Inflammatory macrophage treated with lipopolysaccharide for 4 hours (primary cell): ENCODE measurements around the gene H2AZ1.

Experiments used
- DNase-seq: peaks from one replicate; pipeline ENCODE4 v3.0.0-alpha.2; 2020

H2AZ1 gene

GRCh38 chr4:99945718-99946355 is 4.2 kb downstream of the H2AZ1 start:
- peak; percentile 35 for DNase-seq

DNA sequence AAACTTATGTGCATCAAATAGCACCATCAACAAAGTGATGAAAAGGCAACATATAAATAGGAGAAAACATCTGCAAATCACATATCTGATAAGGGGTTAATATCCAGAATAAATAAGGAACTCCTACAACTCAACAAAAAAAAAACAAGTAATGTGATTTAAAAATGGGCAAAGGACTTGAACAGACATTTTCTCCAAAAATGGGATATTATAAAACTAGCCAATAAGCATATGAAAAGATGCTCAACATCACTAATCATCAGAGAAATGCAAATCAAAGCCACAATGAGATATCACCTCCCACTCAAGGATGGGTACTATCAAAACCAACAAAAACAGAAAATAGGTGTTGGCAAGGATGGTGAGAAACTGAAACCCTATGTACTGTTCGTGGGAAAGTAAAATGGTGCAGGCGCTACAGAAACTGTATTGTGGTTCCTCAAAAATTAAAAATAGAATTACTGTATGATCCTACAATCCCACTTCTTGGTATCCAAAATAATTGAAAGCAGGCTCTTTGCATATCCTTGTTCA is 6.1 kb downstream of the H2AZ1 start:
- peak; percentile 21 for DNase-seq

GRCh38 chr4:99938243-99938753 is 11.8 kb downstream of the H2AZ1 start:
- no peak for DNase-seq

GRCh38 chr4:99934891-99935290 is 15.2 kb downstream of the H2AZ1 start:
- no peak for DNase-seq

- peak; percentile 10 for DNase-seq
These were observed 22.5 kb downstream of the H2AZ1 start for GRCh38 chr4:99927566-99927965.

GRCh38 chr4:99921174-99921573 is 28.9 kb downstream of the H2AZ1 start:
- DNase-seq = no peak

- DNase-seq = no peak
These were observed 31.4 kb downstream of the H2AZ1 start for GRCh38 chr4:99918656-99919055.

DNA sequence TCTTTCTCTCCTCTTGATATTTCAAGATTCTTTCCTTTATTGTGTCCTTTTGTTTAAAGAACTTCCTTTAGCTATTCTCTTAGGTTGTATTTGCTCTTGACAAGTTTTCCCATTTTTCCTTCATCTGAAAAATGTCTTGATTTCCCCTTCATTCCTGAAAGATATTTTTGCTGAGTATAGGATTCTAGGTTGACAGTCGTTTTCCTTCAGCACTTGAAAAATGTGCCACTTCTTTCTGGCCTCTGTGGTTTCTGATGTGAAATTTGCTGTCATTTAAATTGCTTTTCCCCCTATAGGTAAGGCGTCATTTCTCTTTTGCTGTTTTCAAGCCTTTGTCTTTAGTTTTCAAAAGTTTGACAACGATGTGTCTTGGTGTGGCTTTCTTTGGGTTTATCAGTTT is 32.5 kb downstream of the H2AZ1 start:
- DNase-seq = no peak

DNA sequence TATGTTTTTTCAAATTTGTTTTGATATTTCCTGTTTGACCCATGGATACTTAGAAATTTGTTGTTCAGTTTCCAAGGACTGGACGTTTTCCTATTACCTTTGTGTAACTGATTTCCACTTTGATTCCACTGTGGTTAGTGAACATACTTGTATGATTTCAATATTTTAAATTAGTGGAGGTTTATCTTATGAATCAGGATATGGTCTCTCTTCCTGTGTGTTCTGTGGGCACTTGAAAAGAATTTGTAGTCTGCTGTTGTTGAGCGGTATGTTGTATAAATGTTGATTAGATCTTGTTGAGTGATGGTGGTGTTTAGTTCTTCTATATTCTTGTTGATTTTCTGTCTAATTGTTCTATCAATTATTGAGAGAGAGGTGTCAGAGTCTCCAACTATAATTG is 34.6 kb downstream of the H2AZ1 start:
- DNase-seq = no peak
